Sigmoid colon (tissue), 7 donors: Measurements from ENCODE around the gene ST6GAL2. TPM values are rescaled to one million over a fixed set of nuclear protein-coding genes. Genes with fewer than 3 reads are reported as not detected.

Source experiments
- DNase-seq: peaks from one replicate; pipeline ENCODE4 v3.0.0-alpha.2; 2019
- H3K27ac ChIP-seq, 4 donors: fragments of 200-600 bp; sonication (generic); one replicate each; pipeline ENCODE4 v1.5.1; 2016 to 2019; ENCODE audit warnings: mild to moderate bottlenecking in 1 of 4
- H3K27me3 ChIP-seq, 3 donors: fragments of 200-600 bp; sonication (generic); one replicate each; pipeline ENCODE4 v1.5.1; 2019; ENCODE audit warnings: mild to moderate bottlenecking in 1 of 3
- H3K36me3 ChIP-seq, 4 donors: fragments of 200-600 bp; sonication (generic); one replicate each; pipeline ENCODE4 v1.5.1; 2016 to 2019
- H3K4me1 ChIP-seq, 4 donors: fragments of 200-600 bp; sonication (generic); one replicate each; pipeline ENCODE4 v1.5.1; 2017 to 2019
- H3K4me3 ChIP-seq, 4 donors: fragments of 200-600 bp; sonication (generic); one replicate each; pipeline ENCODE4 v1.5.1; 2017 to 2019; ENCODE audit warnings: mild to moderate bottlenecking in 2 of 4, moderate library complexity in 1 of 4
- H3K9me3 ChIP-seq, 4 donors: fragments of 200-600 bp in 3 of 4; sonication (generic) in 3 of 4; one replicate each; pipeline versions ENCODE4 v1.5.1 to v1.6.1; 2013 to 2019
- EP300 ChIP-seq, 4 donors: sonication (generic); formaldehyde crosslinking; IDR thresholded peaks; one replicate each; pipeline ENCODE4 v1.6.1; 2017; ENCODE audit warnings: antibody characterized with exemption in 4 of 4
- POLR2A ChIP-seq, 2 donors: fragments of 450-650 bp; IDR thresholded peaks; one replicate each; pipeline ENCODE4 v1.6.1; 2016; ENCODE audit warnings: antibody characterized with exemption in 2 of 2, mild to moderate bottlenecking in 2 of 2, moderate library complexity in 2 of 2
- POLR2AphosphoS5 ChIP-seq, 4 donors: sonication (generic); formaldehyde crosslinking; IDR thresholded peaks; one replicate each; pipeline ENCODE4 v1.6.1; 2017; ENCODE audit warnings: antibody characterized with exemption in 4 of 4
- WGBS, 2 donors: extraction: QIAGEN DNeasy Blood & Tissue Kit; methylation state at CpG; one replicate each; pipeline ENCODE4 v1.1.7; 2013; 5-methylcytosine and 5-hydroxymethylcytosine counted together
- intact Hi-C: fragments of 100-400 bp; cut with DNase I; formaldehyde crosslinking; loops from one replicate; pipeline ENCODE4 v1.15.1; 2023
- polyA plus RNA-seq, 3 donors: library from polyadenylated mRNA; stranded (reverse); fragments of 200-250 nt; gene quantifications; one replicate each; pipeline ENCODE4 v1.2.3, GENCODE V29; 2013
- total RNA-seq, 4 donors: library from RNA; depleted of rRNA; stranded (reverse); fragments of >200 nt; gene quantifications; one replicate each; pipeline ENCODE4 v1.1.0, GENCODE V29; 2016
- TF ChIP-seq, protein P1 (sequence below), 4 experiments: fragments of 450-650 bp in 3 of 4; fragments of 200-600 bp in 1 of 4; IDR thresholded peaks; one replicate each; pipeline ENCODE4 v1.5.1; 2016 to 2019; ENCODE audit warnings: antibody characterized with exemption in 4 of 4, mild to moderate bottlenecking in 3 of 4, moderate library complexity in 2 of 4
- donor health status: healthy with polysubstance abuse.
- donor health status: Bipolar disorder and iron deficiency.
- donor health status: healthy.

The ST6GAL2 gene
- total and polyA plus RNA-seq, 7 donors, result under 0.01 to 6.2 (median 0.83) TPM

DNA sequence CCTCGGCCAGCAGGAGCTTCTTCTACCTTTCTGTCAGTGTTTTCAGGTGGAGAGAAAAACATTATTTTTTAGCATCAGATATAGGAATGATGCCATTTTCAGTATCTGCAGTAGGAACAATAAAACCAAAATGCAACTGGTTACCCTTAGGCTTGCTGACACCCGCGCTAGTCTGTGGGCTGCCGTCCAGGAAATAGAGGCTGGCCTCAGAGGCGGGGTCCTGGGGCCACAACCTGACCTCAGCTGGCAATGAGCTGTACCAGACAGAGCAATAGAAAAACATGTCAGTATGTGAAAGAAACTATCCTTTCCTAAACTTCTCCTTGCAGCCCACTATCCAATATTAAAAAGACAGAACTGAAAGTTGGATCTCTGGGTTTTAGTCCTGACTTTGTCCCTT, 4.6 kb upstream of the ST6GAL2 start:
- Histone ChIP-seq H3K4me1 (peaks cover 0 to 24% (median 14%) of the 10 kb centered on the region in 4 donors), H3K4me3 (no peak overlapping the region), H3K27ac (no peak overlapping the region), H3K36me3 (no peaks in the 10 kb centered on the region), H3K27me3 (peaks cover 0 to 21% (median 2%) of the 10 kb centered on the region in 3 donors), H3K9me3 (no peaks in the 10 kb centered on the region)
- 14 to 20% methylated on average over 5 of the region's 5 CpGs for WGBS, 2 donors
- no peak for DNase-seq
- TF ChIP-seq POLR2A (IDR thresholded peaks at IDR 0.05) (no peak), EP300 (IDR thresholded peaks at IDR 0.05) (no peak), POLR2AphosphoS5 (IDR thresholded peaks at IDR 0.05) (no peak)
- TF ChIP-seq, protein P1, sequence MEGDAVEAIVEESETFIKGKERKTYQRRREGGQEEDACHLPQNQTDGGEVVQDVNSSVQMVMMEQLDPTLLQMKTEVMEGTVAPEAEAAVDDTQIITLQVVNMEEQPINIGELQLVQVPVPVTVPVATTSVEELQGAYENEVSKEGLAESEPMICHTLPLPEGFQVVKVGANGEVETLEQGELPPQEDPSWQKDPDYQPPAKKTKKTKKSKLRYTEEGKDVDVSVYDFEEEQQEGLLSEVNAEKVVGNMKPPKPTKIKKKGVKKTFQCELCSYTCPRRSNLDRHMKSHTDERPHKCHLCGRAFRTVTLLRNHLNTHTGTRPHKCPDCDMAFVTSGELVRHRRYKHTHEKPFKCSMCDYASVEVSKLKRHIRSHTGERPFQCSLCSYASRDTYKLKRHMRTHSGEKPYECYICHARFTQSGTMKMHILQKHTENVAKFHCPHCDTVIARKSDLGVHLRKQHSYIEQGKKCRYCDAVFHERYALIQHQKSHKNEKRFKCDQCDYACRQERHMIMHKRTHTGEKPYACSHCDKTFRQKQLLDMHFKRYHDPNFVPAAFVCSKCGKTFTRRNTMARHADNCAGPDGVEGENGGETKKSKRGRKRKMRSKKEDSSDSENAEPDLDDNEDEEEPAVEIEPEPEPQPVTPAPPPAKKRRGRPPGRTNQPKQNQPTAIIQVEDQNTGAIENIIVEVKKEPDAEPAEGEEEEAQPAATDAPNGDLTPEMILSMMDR (IDR thresholded peaks at IDR 0.05), result no peak
- intact Hi-C loops, result no loop called here

DNA sequence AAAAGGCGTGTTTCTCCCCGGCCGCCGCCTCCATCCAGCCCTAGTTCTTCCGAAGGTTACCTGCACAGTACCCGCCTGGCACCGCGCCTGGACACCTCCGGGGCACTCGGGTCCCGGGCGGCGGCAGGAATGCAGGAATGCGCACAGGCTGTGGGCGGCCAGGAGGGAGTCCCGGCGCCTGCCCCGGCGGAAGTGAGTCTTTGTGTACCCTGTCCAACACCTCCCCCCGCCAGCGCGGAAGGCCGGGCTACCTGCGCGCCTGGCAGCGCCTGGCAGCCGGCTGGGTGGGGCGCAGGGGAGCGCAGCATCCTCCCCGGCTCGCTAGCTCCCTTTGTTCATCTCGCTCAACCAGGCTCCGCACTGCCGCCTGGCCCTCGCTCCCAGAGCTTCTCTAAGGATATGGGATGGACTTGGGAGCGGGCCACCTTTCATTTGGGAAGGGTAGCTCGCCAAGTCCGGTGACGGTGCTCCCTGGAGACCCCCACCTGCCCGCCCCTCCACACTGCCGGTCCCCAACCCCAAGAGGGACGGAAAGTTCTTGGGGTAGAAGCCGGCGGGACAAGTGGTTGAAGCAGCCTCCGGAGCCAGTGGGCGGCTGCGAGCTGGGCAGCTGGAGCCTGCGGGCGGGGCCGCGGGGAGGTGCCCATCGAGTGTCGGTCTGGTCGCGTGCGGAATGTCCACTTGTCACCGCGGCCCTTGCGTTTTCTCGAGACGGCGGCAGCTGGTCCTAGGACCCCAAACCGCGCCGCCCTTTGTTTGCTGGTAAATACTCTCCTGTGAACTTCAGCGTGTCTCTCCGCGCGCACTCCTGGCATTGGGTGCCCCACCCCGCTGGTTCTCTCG, 1.2 kb upstream of the ST6GAL2 start:
- 2 to 3% methylated on average over 71 of the region's 71 CpGs for WGBS, 2 donors
- Histone ChIP-seq H3K27me3 (peaks cover 0 to 21% (median 2%) of the 10 kb centered on the region in 3 donors), H3K4me1 (peaks cover 0 to 31% (median 20%) of the 10 kb centered on the region in 4 donors), H3K9me3 (no peaks in the 10 kb centered on the region), H3K4me3 (peak overlapping the region; percentile 27 to 76 (median 54)), H3K27ac (peak overlapping the region; percentile 9 to 81 (median 57)), H3K36me3 (no peaks in the 10 kb centered on the region)
- intact Hi-C loops, result loop anchor here (10.0 kb wide), 1 partner anchor 242 kb away; no protein-coding TSS in a partner anchor
- DNase-seq, result no peak
- no peak for TF ChIP-seq POLR2AphosphoS5 (IDR thresholded peaks at IDR 0.05)
- TF ChIP-seq POLR2A (IDR thresholded peaks at IDR 0.05), result no peak
- TF ChIP-seq EP300 (IDR thresholded peaks at IDR 0.05), result no peak
- TF ChIP-seq, protein P1 (IDR thresholded peaks at IDR 0.05), result no peak

DNA sequence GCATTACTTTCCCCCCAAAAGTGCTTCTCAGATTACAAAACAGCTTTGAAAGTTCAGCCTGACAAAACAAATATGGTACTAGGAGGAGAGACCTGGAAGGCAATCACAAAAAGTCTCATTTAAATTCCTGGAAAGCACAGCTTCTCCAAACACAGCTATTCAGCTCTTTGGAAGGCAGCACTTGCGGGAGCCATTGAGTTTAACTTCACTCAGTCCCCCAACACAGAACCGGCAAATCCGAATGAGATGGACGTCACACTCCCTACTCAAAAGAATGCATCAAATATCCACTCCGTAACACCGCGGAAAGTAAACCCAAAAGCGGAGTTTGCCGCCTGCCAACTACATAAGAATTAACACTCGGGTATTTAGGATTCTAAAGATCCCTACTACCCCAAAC, 638 bp downstream of the ST6GAL2 start:
- H3K4me1 ChIP-seq, result peaks cover 0 to 31% (median 20%) of the 10 kb centered on the region in 4 donors
- intact Hi-C loops, result loop anchor here (10.0 kb wide), 1 partner anchor 241 kb away; no protein-coding TSS in a partner anchor
- peak overlapping the region in 2 of 4 donors; percentile 78 to 81 for H3K27ac ChIP-seq
- TF ChIP-seq, protein P1 (IDR thresholded peaks at IDR 0.05), result no peak
- TF ChIP-seq POLR2AphosphoS5 (IDR thresholded peaks at IDR 0.05) (no peak), POLR2A (IDR thresholded peaks at IDR 0.05) (no peak), EP300 (IDR thresholded peaks at IDR 0.05) (no peak)
- no peak for DNase-seq
- no peaks in the 10 kb centered on the region for H3K36me3 ChIP-seq
- WGBS, 2 donors, result 2 to 3% methylated on average over 10 of the region's 10 CpGs
- H3K27me3 ChIP-seq, result peaks cover 0 to 21% (median 2%) of the 10 kb centered on the region in 3 donors
- peak overlapping the region; percentile 27 to 76 (median 54) for H3K4me3 ChIP-seq
- H3K9me3 ChIP-seq, result no peaks in the 10 kb centered on the region

- no peaks in the 10 kb centered on the region for H3K9me3 ChIP-seq
- H3K4me1 ChIP-seq, result peaks cover 0 to 28% (median 19%) of the 10 kb centered on the region in 4 donors
- intact Hi-C loops, result loop anchor here (10.0 kb wide), 1 partner anchor 238 kb away; no protein-coding TSS in a partner anchor
- no peak for DNase-seq
- peaks cover 0 to 18% (median 2%) of the 10 kb centered on the region in 3 donors for H3K27me3 ChIP-seq
- no peaks in the 10 kb centered on the region for H3K36me3 ChIP-seq
- TF ChIP-seq POLR2A (IDR thresholded peaks at IDR 0.05) (no peak), POLR2AphosphoS5 (IDR thresholded peaks at IDR 0.05) (no peak), EP300 (IDR thresholded peaks at IDR 0.05) (no peak)
- TF ChIP-seq, protein P1 (IDR thresholded peaks at IDR 0.05), result no peak
- no peak overlapping the region for H3K4me3 ChIP-seq
- H3K27ac ChIP-seq, result no peak overlapping the region
- WGBS, 2 donors, result 89 to 92% methylated on average over 3 of the region's 3 CpGs
These were observed 3.3 kb downstream of the ST6GAL2 start for GRCh38 chr2:106882673-106883072.
